ENCODE results near the gene ABHD14A. TPM values are rescaled to one million over a fixed set of nuclear protein-coding genes. Genes with fewer than 3 reads are reported as not detected.
"Not testable (repeated sequence)": the region's sequence is repeated elsewhere in the genome, so short reads cannot be mapped to it uniquely, and the experiment has no call there.

The ABHD14A gene
- total RNA-seq, 4 donors from 2014 or later: 3.9 to 11.6 (median 7.7) TPM

- no peak for DNase-seq
- peaks cover 0 to 31% (median 0%) of the 10 kb centered on the region in 3 donors for H3K36me3 ChIP-seq
These were observed 13.7 kb downstream of the ABHD14A start for GRCh38 chr3:51988286-51989146.

GRCh38 chr3:51990501-51990971, 15.7 kb downstream of the ABHD14A start:
- Histone ChIP-seq H3K4me1 (peaks cover 0 to 19% (median 3%) of the 10 kb centered on the region in 4 donors), H3K36me3 (peaks cover 0 to 43% (median 0%) of the 10 kb centered on the region in 3 donors)
- not testable (repeated sequence) for H3K27ac ChIP-seq, DNase-seq, H3K9me3 ChIP-seq, H3K27me3 ChIP-seq, H3K4me3 ChIP-seq

More at GRCh38 chr3:51988286-51989146, 13.7 kb downstream of the ABHD14A start:
- Histone ChIP-seq H3K27ac (no peak overlapping the region), H3K27me3 (no peaks in the 10 kb centered on the region), H3K4me1 (peaks cover 0 to 16% (median 2%) of the 10 kb centered on the region in 4 donors), H3K9me3 (no peaks in the 10 kb centered on the region), H3K4me3 (no peak overlapping the region)
- no peak for TF ChIP-seq POLR2A (IDR thresholded peaks at IDR 0.05)
- TF ChIP-seq CTCF (IDR thresholded peaks at IDR 0.05): no peak

GRCh38 chr3:51992017-51992682, 17.3 kb downstream of the ABHD14A start:
- Histone ChIP-seq H3K36me3 (peaks cover 0 to 43% (median 0%) of the 10 kb centered on the region in 3 donors), H3K4me3 (no peak overlapping the region), H3K4me1 (peaks cover 0 to 13% (median 3%) of the 10 kb centered on the region in 4 donors), H3K9me3 (no peaks in the 10 kb centered on the region), H3K27ac (no peak overlapping the region), H3K27me3 (no peaks in the 10 kb centered on the region)
- no peak for DNase-seq
- TF ChIP-seq POLR2A (IDR thresholded peaks at IDR 0.05): no peak
- TF ChIP-seq CTCF (IDR thresholded peaks at IDR 0.05): no peak

GRCh38 chr3:51993657-51994056, 18.8 kb downstream of the ABHD14A start:
- H3K36me3 ChIP-seq: peaks cover 0 to 31% (median 0%) of the 10 kb centered on the region in 3 donors
- not testable (repeated sequence) for DNase-seq, H3K4me3 ChIP-seq, H3K9me3 ChIP-seq, H3K27ac ChIP-seq, H3K27me3 ChIP-seq
- H3K4me1 ChIP-seq: peaks cover 0 to 13% (median 3%) of the 10 kb centered on the region in 4 donors

- TF ChIP-seq POLR2A (IDR thresholded peaks at IDR 0.05) (no peak), CTCF (IDR thresholded peaks at IDR 0.05) (no peak)
- peak overlapping the region in 1 of 4 donors; percentile 33 for H3K27ac ChIP-seq
- H3K4me1 ChIP-seq: peaks cover 0 to 13% (median 3%) of the 10 kb centered on the region in 4 donors
- no peaks in the 10 kb centered on the region for H3K9me3 ChIP-seq
- H3K4me3 ChIP-seq: peak overlapping the region in 2 of 4 donors; percentile 75 to 87
- peaks cover 0 to 25% (median 0%) of the 10 kb centered on the region in 3 donors for H3K36me3 ChIP-seq
- DNase-seq: no peak
- no peaks in the 10 kb centered on the region for H3K27me3 ChIP-seq
These were observed 19.7 kb downstream of the ABHD14A start for GRCh38 chr3:51994530-51994929.

GRCh38 chr3:51995346-51996163, 20.7 kb downstream of the ABHD14A start, which contains the start of gene RPL29:
RPL29 (minus strand) TSS chr3:51995895; CDS start chr3:51995461, 434 bp downstream.
- peak in 4 of 6 experiments; percentile 27 to 46 (median 38) for TF ChIP-seq CTCF (IDR thresholded peaks at IDR 0.05)
- TF ChIP-seq POLR2A (IDR thresholded peaks at IDR 0.05): peak; percentile 54 to 61

More at GRCh38 chr3:51995346-51996163, 20.7 kb downstream of the ABHD14A start, which contains the start of gene RPL29:
- H3K9me3 ChIP-seq: no peaks in the 10 kb centered on the region
- H3K27ac ChIP-seq: peak within 1 kb of the TSS; percentile 73 to 89 (median 81)
- H3K27me3 ChIP-seq: no peaks in the 10 kb centered on the region
- peaks cover 0 to 25% (median 0%) of the 10 kb centered on the region in 3 donors for H3K36me3 ChIP-seq
- DNase-seq: peak; percentile 88 to 97 (median 90)
- peaks cover 0 to 13% (median 3%) of the 10 kb centered on the region in 4 donors for H3K4me1 ChIP-seq
- peak within 1 kb of the TSS; percentile 48 to 87 (median 67) for H3K4me3 ChIP-seq

Data from Peyer's patch (tissue), 4 donors.